CD4-positive, alpha-beta T cell treated with Interleukin-15 for 1 hour (primary cell): ENCODE results near the gene FREY1.
A peak's percentile ranks its signal among the peaks of the same experiment; 100 is the strongest.

Experiments
- DNase-seq: peaks from one replicate; pipeline ENCODE4 v3.0.0-alpha.2; 2020

FREY1 gene

GRCh38 chr11:45860764-45861510 lies 46.1 kb downstream of the FREY1 start:
- no peak for DNase-seq

GRCh38 chr11:45860348-45860747 lies 46.7 kb downstream of the FREY1 start:
- DNase-seq = no peak

GRCh38 chr11:45859661-45860140 lies 47.4 kb downstream of the FREY1 start:
- no peak for DNase-seq

- no peak for DNase-seq
Measured at GRCh38 chr11:45858751-45859398, 48.2 kb downstream of the FREY1 start.

- DNase-seq = peak; percentile 56
Measured at GRCh38 chr11:45857961-45858474, 49.1 kb downstream of the FREY1 start.
